Heart left ventricle (tissue), 13 donors: ENCODE measurements around the gene PDCD11.

Experiments used
- POLR2A ChIP-seq, 2 donors: fragments of 450-650 bp; IDR thresholded peaks; one replicate each; pipeline ENCODE4 v1.6.1; 2017; ENCODE audit warnings: antibody characterized with exemption in 2 of 2, mild to moderate bottlenecking in 2 of 2, moderate library complexity in 2 of 2
- TF ChIP-seq, protein P1 (sequence below), 12 donors: fragments of 200-600 bp; sonication (generic) in 4 of 12; IDR thresholded peaks; one replicate each; pipeline versions ENCODE4 v1.5.0 to v1.8.0; 2018 to 2022; ENCODE audit warnings: antibody characterized with exemption in 12 of 12, mild to moderate bottlenecking in 5 of 12
- donor health status: ischemic (EF 13 %, LVEDD 7.1; RV severe dilation, severe dysfunction).
- donor health status: DM: no; HTN: yes; CAD: no.
- donor health status: DM: no; HTN: no; CAD: no.
- donor health status: ischemic (EF 25% LVEDD 6.9; RV normal size, moderate dysfunction).
- donor health status: ischemic (EF 25% LVEDD 5.7; RV mildly dilated, moderate dysfunction).
- donor health status: ischemic (EF 35%, LVEDD 5.7; RV mildly dilated, moderate dysfunction).
- donor health status: nonischemic (EF 11% LVEDD 7.7; RV severe dilation, severe dysfunction).
- donor health status: DM: yes; HTN: yes; CAD: no.
- donor health status: PGD.
- donor health status: ischemic (EF 29% LVEDD 5.4; RV normal size, mild dysfunction).
- donor health status: nonischemic (EF 23%, LVEDD 6.1; RV moderate dilation, normal function).

DNA sequence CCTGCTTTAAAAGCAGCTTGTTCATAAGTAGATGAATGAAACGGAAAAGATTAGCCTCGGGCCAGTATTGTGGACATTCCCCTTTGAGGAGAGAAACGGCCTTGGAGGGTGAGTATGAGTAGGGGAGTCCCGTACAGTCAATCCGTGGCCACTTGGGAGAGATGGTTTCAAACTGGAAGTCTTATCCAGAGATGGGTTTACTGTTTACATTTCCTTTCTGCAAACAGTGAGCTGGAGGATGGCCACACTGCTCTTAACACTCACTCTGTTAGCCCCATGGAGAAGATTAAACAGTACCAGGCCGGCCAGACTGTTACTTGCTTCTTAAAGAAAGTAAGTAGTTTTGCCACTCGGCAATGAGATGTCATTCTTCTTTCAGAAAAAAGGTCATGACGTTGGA is 35.5 kb downstream of the PDCD11 start:
- TF ChIP-seq, protein P1, sequence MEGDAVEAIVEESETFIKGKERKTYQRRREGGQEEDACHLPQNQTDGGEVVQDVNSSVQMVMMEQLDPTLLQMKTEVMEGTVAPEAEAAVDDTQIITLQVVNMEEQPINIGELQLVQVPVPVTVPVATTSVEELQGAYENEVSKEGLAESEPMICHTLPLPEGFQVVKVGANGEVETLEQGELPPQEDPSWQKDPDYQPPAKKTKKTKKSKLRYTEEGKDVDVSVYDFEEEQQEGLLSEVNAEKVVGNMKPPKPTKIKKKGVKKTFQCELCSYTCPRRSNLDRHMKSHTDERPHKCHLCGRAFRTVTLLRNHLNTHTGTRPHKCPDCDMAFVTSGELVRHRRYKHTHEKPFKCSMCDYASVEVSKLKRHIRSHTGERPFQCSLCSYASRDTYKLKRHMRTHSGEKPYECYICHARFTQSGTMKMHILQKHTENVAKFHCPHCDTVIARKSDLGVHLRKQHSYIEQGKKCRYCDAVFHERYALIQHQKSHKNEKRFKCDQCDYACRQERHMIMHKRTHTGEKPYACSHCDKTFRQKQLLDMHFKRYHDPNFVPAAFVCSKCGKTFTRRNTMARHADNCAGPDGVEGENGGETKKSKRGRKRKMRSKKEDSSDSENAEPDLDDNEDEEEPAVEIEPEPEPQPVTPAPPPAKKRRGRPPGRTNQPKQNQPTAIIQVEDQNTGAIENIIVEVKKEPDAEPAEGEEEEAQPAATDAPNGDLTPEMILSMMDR (IDR thresholded peaks at IDR 0.05), result no peak
- TF ChIP-seq POLR2A (IDR thresholded peaks at IDR 0.05), result no peak
